ENCODE results near the gene KRTAP10-7. TPM values are rescaled to one million over a fixed set of nuclear protein-coding genes. Genes with fewer than 3 reads are reported as not detected.
"Not testable (repeated sequence)": the region's sequence is repeated elsewhere in the genome, so short reads cannot be mapped to it uniquely, and the experiment has no call there.

The KRTAP10-7 gene
- total RNA-seq, 2 experiments from 2014 or later: not detected

DNA sequence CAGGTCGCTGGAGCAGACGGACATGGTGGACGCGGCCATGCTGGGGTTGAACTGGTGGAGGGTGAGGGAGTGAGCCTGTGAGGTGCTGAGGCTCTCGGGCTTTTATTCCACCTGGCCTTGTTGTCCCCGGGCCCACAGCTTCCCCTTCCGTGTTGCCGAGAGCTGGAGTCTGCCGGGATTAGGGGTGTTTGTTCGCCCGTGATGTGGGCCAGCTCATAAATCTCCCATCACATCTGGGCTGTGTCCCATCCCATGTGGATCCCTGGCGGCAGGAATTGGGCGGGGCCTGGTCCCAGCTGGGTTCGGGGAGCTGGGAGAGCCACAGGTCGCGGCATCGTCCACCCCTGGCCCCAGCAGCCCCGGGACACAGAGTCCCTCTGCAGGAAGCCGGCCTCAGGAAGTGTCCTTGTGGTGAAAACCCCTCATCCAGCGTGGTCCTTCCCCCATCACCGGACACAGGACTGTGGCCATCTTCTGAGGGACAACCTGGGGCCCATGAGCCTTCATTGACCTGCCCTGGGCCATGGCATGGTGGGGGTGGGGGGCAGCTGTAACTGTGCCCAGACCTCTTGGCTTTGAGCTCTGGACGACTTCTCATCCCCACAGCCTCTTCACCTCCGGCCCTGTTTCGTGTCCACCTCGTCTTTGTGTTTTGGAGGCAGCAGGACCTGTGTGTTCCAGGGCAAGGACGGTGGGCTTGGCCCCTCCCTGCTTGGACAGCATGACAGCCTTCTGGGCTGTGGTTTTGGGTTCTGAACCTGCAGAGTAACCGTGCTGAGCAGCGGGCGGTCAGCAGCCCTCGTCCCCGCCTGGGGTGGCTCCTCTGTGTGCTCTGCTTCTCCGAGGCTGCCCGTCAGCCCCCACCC lies 7.7 kb upstream of the KRTAP10-7 start, which contains the start of gene KRTAP10-6:
TSS of gene KRTAP10-6 (minus strand) at position 60 of the 866 bp plus-strand sequence. CDS start at position 39, 21 bp downstream.
- no peak for DNase-seq
- Mint-ChIP-seq H3K4me3 (no peak within 1 kb of the TSS), H3K36me3 (no peaks in the 10 kb centered on the region), H3K27me3 (no peaks in the 10 kb centered on the region), H3K27ac (no peak within 1 kb of the TSS), H3K9me3 (no peaks in the 10 kb centered on the region), H3K4me1 (no peaks in the 10 kb centered on the region)

GRCh38 chr21:44593598-44594405 lies 6.6 kb upstream of the KRTAP10-7 start:
- Mint-ChIP-seq H3K27ac (no peak overlapping the region), H3K4me1 (no peaks in the 10 kb centered on the region), H3K9me3 (peaks cover 2% of the 10 kb centered on the region), H3K4me3 (no peak overlapping the region), H3K27me3 (no peaks in the 10 kb centered on the region), H3K36me3 (no peaks in the 10 kb centered on the region)
- DNase-seq: no peak

DNA sequence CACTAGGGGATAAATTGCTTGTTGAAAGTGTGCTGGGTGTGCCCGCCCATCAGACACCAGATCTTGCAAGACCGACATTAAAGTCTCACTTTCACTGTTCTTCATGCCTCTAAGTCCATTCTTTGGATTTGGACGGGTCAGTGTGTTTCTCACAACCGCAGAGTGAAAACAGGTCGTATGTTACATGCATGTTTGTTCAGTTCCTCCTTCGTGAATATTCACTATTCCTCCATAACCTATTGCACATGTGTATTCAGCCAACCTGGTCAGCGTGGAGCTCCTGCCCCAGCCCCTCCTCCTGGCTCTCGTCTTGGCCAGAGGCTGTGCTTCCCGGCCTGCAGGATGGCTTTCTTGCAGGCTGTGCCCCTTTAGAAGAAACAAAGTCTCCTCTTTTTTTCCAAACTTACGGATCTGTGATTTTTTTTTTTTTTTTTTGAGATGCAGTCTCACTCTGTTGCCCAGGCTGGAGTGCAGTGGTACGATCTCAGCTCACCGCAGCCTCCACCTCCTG lies 5.9 kb upstream of the KRTAP10-7 start:
- Mint-ChIP-seq H3K36me3 (no peaks in the 10 kb centered on the region), H3K4me1 (no peaks in the 10 kb centered on the region), H3K27ac (no peak overlapping the region), H3K27me3 (no peaks in the 10 kb centered on the region), H3K4me3 (no peak overlapping the region), H3K9me3 (peaks cover 3% of the 10 kb centered on the region)
- no peak for DNase-seq

GRCh38 chr21:44595524-44595923 lies 4.9 kb upstream of the KRTAP10-7 start:
- peaks cover 3% of the 10 kb centered on the region for H3K9me3 Mint-ChIP-seq
- no peaks in the 10 kb centered on the region for H3K27me3 Mint-ChIP-seq
- no peaks in the 10 kb centered on the region for H3K36me3 Mint-ChIP-seq
- no peaks in the 10 kb centered on the region for H3K4me1 Mint-ChIP-seq
- H3K4me3 Mint-ChIP-seq: no peak overlapping the region
- H3K27ac Mint-ChIP-seq: no peak overlapping the region
- DNase-seq: no peak

GRCh38 chr21:44596068-44596725 lies 4.2 kb upstream of the KRTAP10-7 start:
- Mint-ChIP-seq H3K27ac (no peak overlapping the region), H3K4me1 (no peaks in the 10 kb centered on the region), H3K9me3 (peaks cover 3% of the 10 kb centered on the region), H3K36me3 (no peaks in the 10 kb centered on the region), H3K4me3 (no peak overlapping the region), H3K27me3 (no peaks in the 10 kb centered on the region)
- DNase-seq: no peak

DNA sequence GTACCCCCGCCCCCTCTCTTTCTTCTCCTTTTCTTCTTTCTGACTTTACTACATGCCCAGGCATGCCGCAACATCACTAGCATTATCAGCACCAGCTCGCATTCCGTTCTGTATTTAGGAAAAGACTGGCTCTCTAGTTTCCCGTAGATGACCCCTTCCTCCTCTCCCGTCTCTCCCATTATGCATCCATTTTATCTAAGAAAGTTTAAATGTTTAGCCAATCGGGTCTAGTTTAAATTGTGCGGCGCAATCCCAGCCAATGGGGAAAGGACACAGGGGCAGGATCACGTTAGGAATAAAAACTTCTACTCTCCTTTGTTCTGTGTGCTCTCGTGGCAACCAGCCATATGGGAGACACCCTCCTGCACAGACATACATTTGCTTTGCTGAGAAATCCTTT lies 2.3 kb upstream of the KRTAP10-7 start:
- no peaks in the 10 kb centered on the region for H3K4me1 Mint-ChIP-seq
- no peak overlapping the region for H3K4me3 Mint-ChIP-seq
- no peak for DNase-seq
- no peak overlapping the region for H3K27ac Mint-ChIP-seq
- no peaks in the 10 kb centered on the region for H3K36me3 Mint-ChIP-seq
- H3K9me3 Mint-ChIP-seq: peaks cover 3% of the 10 kb centered on the region
- no peaks in the 10 kb centered on the region for H3K27me3 Mint-ChIP-seq

GRCh38 chr21:44599264-44600029 lies 950 bp upstream of the KRTAP10-7 start:
- H3K4me1 Mint-ChIP-seq: no peaks in the 10 kb centered on the region
- no peak for DNase-seq
- H3K36me3 Mint-ChIP-seq: no peaks in the 10 kb centered on the region
- peaks cover 3% of the 10 kb centered on the region for H3K9me3 Mint-ChIP-seq
- no peak overlapping the region for H3K4me3 Mint-ChIP-seq
- H3K27me3 Mint-ChIP-seq: no peaks in the 10 kb centered on the region
- no peak overlapping the region for H3K27ac Mint-ChIP-seq

DNA sequence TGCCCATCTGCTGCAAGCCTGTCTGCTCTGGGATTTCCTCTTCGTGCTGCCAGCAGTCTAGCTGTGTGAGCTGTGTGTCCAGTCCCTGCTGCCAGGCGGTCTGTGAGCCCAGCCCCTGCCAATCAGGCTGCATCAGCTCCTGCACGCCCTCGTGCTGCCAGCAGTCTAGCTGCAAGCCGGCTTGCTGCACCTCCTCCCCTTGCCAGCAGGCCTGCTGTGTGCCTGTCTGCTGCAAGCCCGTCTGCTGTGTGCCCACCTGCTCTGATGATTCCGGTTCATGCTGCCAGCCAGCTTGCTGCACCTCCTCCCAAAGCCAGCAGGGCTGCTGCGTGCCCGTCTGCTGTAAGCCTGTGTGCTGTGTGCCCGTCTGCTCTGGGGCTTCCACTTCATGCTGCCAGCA lies 694 bp downstream of the KRTAP10-7 start:
- DNase-seq, H3K27me3 Mint-ChIP-seq, H3K9me3 Mint-ChIP-seq, H3K4me1 Mint-ChIP-seq, H3K27ac Mint-ChIP-seq, H3K4me3 Mint-ChIP-seq, H3K36me3 Mint-ChIP-seq: not testable (repeated sequence)

DNA sequence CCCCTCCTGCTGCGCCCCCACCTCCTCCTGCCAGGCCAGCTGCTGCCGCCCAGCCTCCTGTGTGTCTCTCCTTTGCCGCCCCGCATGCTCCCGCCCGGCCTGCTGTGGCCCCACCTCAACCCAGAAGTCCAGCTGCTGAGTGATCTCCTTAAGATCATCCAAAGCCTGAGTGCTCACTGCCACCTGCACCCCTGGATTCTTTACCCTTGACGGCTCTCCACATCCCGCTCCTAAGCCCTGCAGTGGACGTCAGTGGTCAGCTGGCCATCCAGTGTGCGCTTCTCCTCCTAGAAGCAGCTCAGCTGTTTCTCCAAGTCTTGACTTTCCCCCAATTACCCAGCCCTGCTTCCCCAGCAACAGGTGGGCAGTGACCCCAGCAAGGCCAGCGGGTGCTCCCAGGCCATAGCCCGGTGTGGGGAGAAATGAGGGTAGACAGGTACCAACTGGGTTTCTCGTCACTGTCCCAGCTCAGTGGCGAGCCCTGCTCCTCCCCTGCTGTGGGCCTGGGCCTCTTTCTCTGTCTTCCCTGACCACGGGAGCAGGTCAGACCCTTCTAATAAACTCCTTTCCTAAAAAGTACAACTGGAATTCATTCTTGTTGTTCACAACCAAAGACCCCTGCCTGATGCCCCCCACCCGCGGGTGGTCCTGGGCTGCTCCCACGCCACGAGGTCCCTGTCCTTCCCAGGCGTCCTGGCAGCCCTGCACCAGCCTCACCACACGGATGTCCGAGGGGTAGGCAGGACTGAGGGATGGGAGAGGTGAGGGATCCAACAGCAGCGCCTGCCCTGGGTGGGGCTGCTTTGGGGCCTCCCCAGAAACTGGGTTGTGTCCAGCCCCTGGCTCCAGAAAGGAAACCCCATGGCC lies 1.4 kb downstream of the KRTAP10-7 start:
- Mint-ChIP-seq H3K27me3 (no peaks in the 10 kb centered on the region), H3K27ac (no peak overlapping the region), H3K9me3 (peaks cover 5% of the 10 kb centered on the region), H3K4me3 (no peak overlapping the region), H3K36me3 (no peaks in the 10 kb centered on the region), H3K4me1 (no peaks in the 10 kb centered on the region)
- DNase-seq: no peak

- no peaks in the 10 kb centered on the region for H3K27me3 Mint-ChIP-seq
- no peak overlapping the region for H3K4me3 Mint-ChIP-seq
- no peak for DNase-seq
- peaks cover 5% of the 10 kb centered on the region for H3K9me3 Mint-ChIP-seq
- H3K4me1 Mint-ChIP-seq: no peaks in the 10 kb centered on the region
- no peaks in the 10 kb centered on the region for H3K36me3 Mint-ChIP-seq
- H3K27ac Mint-ChIP-seq: no peak overlapping the region
Observed at GRCh38 chr21:44602463-44602850, 2.1 kb downstream of the KRTAP10-7 start.

- peaks cover 5% of the 10 kb centered on the region for H3K9me3 Mint-ChIP-seq
- H3K4me3 Mint-ChIP-seq: no peak overlapping the region
- no peaks in the 10 kb centered on the region for H3K4me1 Mint-ChIP-seq
- H3K27ac Mint-ChIP-seq: no peak overlapping the region
- no peaks in the 10 kb centered on the region for H3K36me3 Mint-ChIP-seq
- no peak for DNase-seq
- no peaks in the 10 kb centered on the region for H3K27me3 Mint-ChIP-seq
Observed at GRCh38 chr21:44603109-44603875, 2.9 kb downstream of the KRTAP10-7 start.

- Mint-ChIP-seq H3K4me3 (no peak overlapping the region), H3K9me3 (peaks cover 3% of the 10 kb centered on the region), H3K27me3 (no peaks in the 10 kb centered on the region), H3K36me3 (peaks cover under 1% of the 10 kb centered on the region), H3K4me1 (no peaks in the 10 kb centered on the region), H3K27ac (no peak overlapping the region)
- DNase-seq: no peak
Observed at GRCh38 chr21:44603911-44604310, 3.5 kb downstream of the KRTAP10-7 start.

- H3K4me3 Mint-ChIP-seq: no peak overlapping the region
- no peaks in the 10 kb centered on the region for H3K4me1 Mint-ChIP-seq
- H3K27ac Mint-ChIP-seq: no peak overlapping the region
- H3K9me3 Mint-ChIP-seq: peaks cover 19% of the 10 kb centered on the region
- no peak for DNase-seq
- H3K27me3 Mint-ChIP-seq: no peaks in the 10 kb centered on the region
- H3K36me3 Mint-ChIP-seq: peaks cover 1% of the 10 kb centered on the region
Observed at GRCh38 chr21:44606495-44606894, 6.1 kb downstream of the KRTAP10-7 start.

Measured in activated naive CD8-positive, alpha-beta T cell treated with anti-CD3 and anti-CD28 coated beads for 36 hours (primary cell).